GM10266 (cell line): Measurements from ENCODE around the gene NKX2-4.

Source experiments
- DNase-seq: peaks from one replicate; pipeline ENCODE4 v3.0.0; 2012; ENCODE audit errors: extremely low spot score
- TF ChIP-seq, protein P1 (sequence below): IDR thresholded peaks from 2 replicates; pipeline ENCODE4 v1.5.1; 2012; ENCODE audit warnings: mild to moderate bottlenecking, low read depth; ENCODE audit not compliant: control insufficient read depth, insufficient read depth; ENCODE audit errors: missing control alignments

Gene NKX2-4

DNA sequence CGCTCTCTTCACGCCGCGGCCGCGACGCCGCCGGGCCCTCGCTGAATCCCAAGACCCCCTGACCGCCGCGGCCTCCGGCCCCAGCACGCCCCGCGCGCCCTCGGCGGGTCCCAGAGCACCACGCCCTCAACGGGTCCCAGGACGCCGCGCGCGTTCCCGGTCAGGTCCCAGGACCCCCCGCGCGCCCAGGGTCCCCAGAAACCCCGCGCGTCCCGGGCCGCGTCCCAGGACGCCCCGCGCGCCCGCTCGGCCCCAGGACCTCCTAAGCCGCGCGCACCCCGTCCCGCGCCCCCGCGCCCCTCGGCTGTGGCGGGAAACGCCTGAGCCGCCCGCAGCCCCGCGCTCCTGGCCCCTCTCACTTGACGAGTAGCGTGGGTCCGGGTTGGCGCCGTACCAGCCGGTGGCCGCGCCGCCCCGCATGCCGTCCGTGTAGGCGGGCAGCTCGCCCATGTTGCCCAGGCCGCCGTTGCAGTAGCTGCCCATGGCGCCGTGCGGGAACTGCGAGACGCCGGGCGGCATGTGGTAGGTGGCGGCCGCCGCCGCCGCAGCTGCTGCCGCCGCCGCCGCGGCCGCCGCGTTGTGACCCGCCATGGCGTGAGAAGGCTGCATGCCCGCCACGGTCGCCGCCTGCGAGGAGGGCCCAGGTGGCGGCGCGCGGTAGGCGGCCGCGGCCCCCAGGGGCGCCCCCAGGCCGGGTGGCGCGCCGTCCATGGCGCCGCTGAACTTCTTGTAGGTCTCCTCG lies 556 bp downstream of the NKX2-4 start:
- TF ChIP-seq, protein P1, sequence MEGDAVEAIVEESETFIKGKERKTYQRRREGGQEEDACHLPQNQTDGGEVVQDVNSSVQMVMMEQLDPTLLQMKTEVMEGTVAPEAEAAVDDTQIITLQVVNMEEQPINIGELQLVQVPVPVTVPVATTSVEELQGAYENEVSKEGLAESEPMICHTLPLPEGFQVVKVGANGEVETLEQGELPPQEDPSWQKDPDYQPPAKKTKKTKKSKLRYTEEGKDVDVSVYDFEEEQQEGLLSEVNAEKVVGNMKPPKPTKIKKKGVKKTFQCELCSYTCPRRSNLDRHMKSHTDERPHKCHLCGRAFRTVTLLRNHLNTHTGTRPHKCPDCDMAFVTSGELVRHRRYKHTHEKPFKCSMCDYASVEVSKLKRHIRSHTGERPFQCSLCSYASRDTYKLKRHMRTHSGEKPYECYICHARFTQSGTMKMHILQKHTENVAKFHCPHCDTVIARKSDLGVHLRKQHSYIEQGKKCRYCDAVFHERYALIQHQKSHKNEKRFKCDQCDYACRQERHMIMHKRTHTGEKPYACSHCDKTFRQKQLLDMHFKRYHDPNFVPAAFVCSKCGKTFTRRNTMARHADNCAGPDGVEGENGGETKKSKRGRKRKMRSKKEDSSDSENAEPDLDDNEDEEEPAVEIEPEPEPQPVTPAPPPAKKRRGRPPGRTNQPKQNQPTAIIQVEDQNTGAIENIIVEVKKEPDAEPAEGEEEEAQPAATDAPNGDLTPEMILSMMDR, result no peak
- DNase-seq, result no peak

DNA sequence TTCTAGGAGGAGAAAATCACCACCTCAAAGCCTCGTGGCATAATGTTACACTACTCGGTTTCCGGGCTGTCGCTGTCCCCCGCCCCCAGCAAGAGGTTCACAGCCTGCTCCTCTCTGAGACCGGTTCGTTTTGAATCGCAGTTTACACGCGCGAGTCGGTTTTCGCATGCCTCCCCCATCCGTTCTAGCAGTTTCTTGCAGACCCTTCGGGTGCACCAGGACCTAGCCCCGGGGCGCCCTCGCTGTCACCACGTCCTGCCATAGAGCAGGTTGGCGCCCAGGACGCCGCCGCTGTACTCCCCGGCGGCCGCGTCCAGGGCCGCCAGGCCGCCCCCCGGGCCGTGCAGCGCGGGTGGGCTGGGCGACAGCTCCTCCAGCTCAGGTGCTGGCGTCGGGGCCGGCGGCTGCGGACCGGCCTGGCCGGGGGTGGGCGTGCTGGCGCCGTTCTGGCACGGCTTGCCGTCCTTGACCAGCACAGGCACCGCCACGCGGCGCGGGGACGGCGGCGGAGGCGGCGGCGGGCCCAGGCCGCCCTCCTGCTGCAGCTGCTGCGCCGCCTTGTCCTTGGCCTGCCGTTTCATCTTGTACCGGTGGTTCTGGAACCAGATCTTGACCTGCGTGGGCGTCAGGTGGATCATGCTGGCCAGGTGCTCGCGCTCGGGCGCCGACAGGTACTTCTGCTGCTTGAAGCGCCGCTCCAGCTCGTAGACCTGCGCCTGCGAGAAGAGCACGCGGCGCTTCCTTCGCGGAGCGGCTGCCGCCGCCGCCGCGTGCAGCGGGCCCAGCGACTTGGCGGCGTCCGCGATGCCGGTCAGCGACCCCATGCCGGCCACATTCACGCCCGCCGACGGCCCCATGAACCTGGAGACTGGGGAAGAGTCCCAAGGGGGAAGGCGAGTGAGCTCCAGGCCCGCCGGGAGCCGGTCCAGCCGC lies 1.4 kb downstream of the NKX2-4 start:
- TF ChIP-seq, protein P1, result no peak
- no peak for DNase-seq

DNA sequence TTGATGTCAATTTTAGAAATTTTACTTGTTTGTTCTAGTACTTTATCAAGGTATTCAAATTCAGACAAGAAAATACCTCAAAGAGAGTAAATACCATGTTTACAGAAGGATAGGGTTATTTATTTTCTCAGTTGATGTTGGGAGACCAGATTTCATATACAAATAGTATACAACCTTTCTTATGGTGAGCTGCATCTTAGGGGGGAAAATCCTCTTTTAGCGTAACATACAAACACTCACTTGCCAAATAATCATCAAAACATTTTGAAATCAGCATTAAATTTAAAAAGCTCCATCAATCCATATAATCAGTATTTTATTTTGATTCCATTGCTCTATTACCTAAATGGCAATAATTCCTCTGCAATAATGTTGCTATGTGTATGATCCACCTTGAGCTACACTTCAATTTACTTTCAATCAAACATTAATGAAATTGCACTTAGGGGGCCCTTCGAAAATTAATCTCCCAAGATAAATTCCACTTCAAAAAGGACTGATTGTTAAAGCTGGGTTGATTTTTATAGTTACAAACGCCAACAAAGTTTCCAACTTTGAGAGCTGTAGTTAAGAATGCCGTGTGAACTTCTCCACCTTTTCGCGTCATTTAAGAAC lies 2.2 kb downstream of the NKX2-4 start:
- DNase-seq, result no peak
- TF ChIP-seq, protein P1, result no peak

DNA sequence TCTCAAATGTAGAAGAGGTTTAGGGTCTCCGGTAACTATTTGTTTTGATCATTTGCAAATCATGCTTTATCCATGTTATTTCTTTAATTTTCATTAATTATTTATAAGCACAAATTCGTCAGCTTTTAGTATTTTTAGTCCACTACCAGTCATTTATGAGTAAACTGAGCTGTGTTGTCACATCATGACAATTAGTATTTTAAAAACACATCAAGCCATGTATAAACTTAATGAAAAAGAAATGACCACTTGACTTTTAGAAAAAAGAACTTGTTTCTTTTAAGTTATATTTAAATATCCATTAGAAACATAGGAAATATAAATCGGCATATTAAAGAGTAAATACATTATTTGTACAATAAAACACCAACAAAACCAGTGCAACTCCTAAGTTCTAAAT lies 2.8 kb downstream of the NKX2-4 start:
- TF ChIP-seq, protein P1, result no peak
- DNase-seq, result no peak

DNA sequence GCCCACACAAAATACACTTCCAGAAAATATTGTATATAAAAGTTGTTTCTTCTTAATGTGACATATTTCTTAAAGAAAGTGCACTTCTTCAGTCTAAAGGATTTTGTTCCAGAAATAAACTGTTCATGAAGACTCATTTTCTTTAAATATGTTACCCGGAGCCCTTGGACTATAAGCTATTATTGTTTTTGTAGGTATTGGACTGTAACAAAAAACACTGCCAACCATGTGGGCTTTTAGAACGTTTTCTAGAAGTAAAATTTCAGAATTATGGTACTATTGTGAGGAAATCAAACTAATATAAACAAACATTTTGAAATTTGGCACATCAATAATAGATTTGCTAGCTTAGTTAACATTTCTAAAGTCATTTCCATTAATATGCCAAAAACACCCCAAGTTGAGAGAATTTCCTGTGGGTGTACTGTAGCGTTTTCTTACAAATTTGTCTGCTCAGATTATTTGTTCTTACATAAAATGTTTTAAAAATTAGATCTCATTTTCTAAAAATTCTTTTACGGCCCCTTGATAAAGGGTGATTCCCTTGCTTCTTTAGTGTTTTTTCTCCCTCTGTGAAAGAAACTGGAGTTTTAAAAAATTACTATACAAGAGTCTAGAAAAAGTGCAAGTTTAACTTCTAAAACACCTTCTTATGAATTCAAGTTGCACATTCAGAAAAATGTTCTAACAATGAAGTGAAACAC lies 3.4 kb downstream of the NKX2-4 start:
- TF ChIP-seq, protein P1, result no peak

DNA sequence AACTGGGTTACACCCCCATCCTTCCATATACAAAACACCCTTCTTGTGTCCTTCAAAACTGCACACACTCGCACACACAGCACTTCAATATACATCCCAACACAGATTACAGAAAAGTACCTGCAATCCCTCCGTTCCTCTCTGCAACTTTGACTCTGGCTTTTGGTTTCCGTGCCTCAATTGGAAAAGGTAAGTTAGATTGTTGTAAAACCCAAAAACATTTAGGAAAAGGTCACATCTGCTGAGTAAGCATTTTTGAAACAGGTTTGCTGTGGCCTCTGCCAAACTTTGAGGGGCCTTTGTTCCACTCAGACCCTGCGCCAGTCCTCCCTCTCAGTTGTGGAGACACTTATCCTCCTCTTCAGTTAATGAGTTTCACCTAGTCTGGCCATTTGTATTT lies 4.2 kb downstream of the NKX2-4 start:
- TF ChIP-seq, protein P1, result no peak
- DNase-seq, result no peak

More for the DNA sequence above, 3.4 kb downstream of the NKX2-4 start:
- no peak for DNase-seq
